Activated CD4-positive, alpha-beta T cell treated with anti-CD3 and anti-CD28 coated beads, Interleukin-2, amount 50 U/mL, for 4 hours (primary cell): ENCODE data around the gene GPR107.

Experiments
- DNase-seq, 2 experiments: peaks; one replicate each; pipeline ENCODE4 v3.0.0-alpha.2; 2020

GPR107 gene

GRCh38 chr9:130028493-130029222, 25.0 kb upstream of the GPR107 start:
- no peak for DNase-seq

GRCh38 chr9:130029223-130029973, 24.3 kb upstream of the GPR107 start:
- DNase-seq, result no peak

- DNase-seq, result no peak
Observed at GRCh38 chr9:130030651-130031127, 23.0 kb upstream of the GPR107 start.

- no peak for DNase-seq
Observed at GRCh38 chr9:130034570-130034969, 19.1 kb upstream of the GPR107 start.

GRCh38 chr9:130036099-130036498, 17.6 kb upstream of the GPR107 start:
- no peak for DNase-seq

GRCh38 chr9:130039528-130040147, 14.1 kb upstream of the GPR107 start:
- no peak for DNase-seq

GRCh38 chr9:130040984-130041647, 12.6 kb upstream of the GPR107 start:
- no peak for DNase-seq

GRCh38 chr9:130041648-130042405, 11.9 kb upstream of the GPR107 start:
- no peak for DNase-seq

GRCh38 chr9:130042406-130042884, 11.3 kb upstream of the GPR107 start:
- DNase-seq, result no peak

- DNase-seq, result peak; percentile 73 to 76
Observed at GRCh38 chr9:130042885-130043653, 10.6 kb upstream of the GPR107 start, which contains the start of gene FNBP1. TSS of gene FNBP1 (minus strand) at chr9:130043189. CDS start at chr9:130042975, 214 bp downstream.

- no peak for DNase-seq
Observed at GRCh38 chr9:130043654-130044623, 9.8 kb upstream of the GPR107 start.

GRCh38 chr9:130045725-130046450, 7.8 kb upstream of the GPR107 start:
- DNase-seq, result no peak

GRCh38 chr9:130049431-130050210, 4.1 kb upstream of the GPR107 start:
- DNase-seq, result no peak

- DNase-seq, result no peak
Observed at GRCh38 chr9:130050462-130050861, 3.2 kb upstream of the GPR107 start.

- DNase-seq, result no peak
Observed at GRCh38 chr9:130051855-130052254, 1.9 kb upstream of the GPR107 start.

- DNase-seq, result no peak
Observed at GRCh38 chr9:130053109-130053503, 600 bp upstream of the GPR107 start.

GRCh38 chr9:130054325-130054786, 650 bp downstream of the GPR107 start:
- DNase-seq, result no peak

GRCh38 chr9:130054820-130055219, 1.1 kb downstream of the GPR107 start:
- DNase-seq, result no peak
